Measurements from ENCODE around the gene DGLUCY.

DNA sequence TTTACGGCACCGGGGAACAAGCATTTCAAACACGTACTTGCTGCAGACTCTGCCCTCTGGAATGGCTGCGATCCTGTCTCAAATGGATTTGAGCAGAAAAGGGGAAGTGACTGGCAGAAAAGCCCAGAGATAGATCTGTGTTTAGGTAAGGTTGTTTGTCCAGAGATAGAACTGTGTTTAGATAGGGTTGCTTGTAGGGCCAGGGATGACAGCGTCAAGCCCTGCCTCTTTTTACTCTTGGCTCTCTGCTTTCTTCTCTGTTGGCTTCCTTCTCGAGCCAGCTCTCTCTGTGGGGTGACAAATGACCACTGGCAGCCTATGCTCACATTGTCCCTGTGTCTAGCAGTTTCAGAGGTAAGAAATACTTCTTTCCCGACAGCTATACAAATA is 11.4 kb downstream of the DGLUCY start:
- TF ChIP-seq ZNF274 (IDR thresholded peaks at IDR 0.05; ENCODE audit: low read depth, low read length) (no peak), YY1 (IDR thresholded peaks at IDR 0.05; ENCODE audit: insufficient read depth, insufficient read length) (no peak), SUZ12 (IDR thresholded peaks at IDR 0.05; ENCODE audit: extremely low read depth, insufficient read depth, insufficient read length) (no peak)

All from NT2/D1 (cell line).